ENCODE measurements around the gene PBXIP1.
A peak's percentile ranks its signal among the peaks of the same experiment; 100 is the strongest.

Gene PBXIP1

GRCh38 chr1:154972213-154972516 is 16.3 kb upstream of the PBXIP1 start:
- DNase-seq, result no peak

GRCh38 chr1:154971341-154971998 is 15.6 kb upstream of the PBXIP1 start:
- no peak for DNase-seq

DNA sequence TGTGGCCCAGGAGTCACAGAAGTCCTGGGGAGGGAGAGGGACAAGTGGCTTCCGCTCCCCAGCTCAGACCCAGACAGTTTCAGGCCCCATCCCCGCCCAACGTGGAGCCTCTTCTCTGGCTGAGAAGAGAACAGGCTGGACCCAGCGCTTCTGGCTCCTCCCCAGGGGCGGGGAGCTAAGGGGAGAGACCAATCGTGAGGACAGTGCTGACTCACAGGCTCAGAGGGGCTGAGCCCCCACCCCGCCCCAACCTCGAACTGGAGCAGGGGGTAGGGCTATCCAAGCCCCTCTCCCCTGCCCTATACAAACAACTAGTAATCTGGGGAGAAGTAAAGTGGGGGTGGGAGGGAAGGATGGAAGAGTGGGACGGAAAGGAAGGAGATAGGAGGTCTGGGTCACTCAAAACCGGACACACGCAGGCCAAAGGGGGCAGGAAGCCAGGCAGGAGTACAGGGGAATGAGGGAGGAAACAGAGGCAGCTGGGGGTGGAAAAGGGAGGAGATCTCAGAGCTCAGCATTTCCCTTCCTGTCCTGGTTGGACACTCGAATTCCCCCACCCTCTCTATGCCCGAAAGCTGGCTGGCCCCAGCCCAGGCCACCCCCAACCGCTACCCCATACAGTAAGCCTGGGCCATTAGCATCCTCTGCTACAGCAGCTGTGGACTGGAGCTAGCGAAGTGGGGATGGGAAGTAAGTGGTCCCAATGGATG is 14.9 kb upstream of the PBXIP1 start, which contains the start of gene SHC1:
SHC1 (minus strand) TSS at position 117 of the 710 bp plus-strand sequence. CDS start 221 bp downstream, outside the sequence.
- DNase-seq, result peak in 1 of 2 donors; percentile 66

- no peak for DNase-seq
Observed at GRCh38 chr1:154969860-154970452, 14.1 kb upstream of the PBXIP1 start.

DNA sequence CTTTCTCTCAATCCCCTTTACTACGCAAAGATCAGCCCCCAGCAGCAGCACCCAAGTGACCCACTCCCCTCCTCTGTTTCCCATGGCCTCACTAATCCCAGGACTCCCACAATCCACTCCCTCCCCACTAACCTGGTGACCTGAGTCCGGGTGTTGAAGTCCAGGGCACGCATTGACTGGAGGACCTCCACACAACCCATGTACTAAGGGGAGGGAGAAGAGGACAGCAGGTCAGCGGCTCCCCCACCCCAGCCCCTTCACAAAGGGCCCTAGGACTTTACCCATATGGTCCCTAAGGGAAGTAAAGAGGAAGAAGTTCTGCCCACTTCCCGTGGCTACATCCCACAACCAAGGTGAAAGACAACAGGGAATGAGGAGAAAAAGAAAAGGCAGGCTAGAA is 13.3 kb upstream of the PBXIP1 start:
- no peak for DNase-seq

- no peak for DNase-seq
Observed at GRCh38 chr1:154968731-154969130, 12.8 kb upstream of the PBXIP1 start.

GRCh38 chr1:154967331-154967950 is 11.5 kb upstream of the PBXIP1 start:
- no peak for DNase-seq

- DNase-seq, result no peak
Observed at GRCh38 chr1:154966111-154966510, 10.2 kb upstream of the PBXIP1 start.

DNA sequence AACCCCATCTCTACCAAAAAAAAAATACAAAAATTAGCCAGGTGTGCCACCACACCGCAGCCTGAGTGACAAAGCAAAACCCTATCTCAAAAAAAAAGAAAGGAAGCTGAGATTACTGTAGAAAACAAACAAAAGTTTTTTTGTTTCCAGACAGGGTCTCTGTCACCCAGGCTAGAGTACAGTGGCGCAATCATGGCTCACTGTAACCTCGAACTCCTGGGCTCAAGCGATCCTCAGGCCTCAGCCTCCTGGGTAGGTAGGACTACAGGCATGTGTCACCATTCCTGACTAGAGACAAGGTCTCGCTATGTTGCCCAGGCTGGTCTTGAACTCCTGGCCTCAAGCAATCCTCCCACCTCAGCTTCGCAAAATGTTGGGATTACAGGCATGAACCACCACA is 8.5 kb upstream of the PBXIP1 start:
- no peak for DNase-seq

- no peak for DNase-seq
Observed at GRCh38 chr1:154963643-154964042, 7.7 kb upstream of the PBXIP1 start.

DNA sequence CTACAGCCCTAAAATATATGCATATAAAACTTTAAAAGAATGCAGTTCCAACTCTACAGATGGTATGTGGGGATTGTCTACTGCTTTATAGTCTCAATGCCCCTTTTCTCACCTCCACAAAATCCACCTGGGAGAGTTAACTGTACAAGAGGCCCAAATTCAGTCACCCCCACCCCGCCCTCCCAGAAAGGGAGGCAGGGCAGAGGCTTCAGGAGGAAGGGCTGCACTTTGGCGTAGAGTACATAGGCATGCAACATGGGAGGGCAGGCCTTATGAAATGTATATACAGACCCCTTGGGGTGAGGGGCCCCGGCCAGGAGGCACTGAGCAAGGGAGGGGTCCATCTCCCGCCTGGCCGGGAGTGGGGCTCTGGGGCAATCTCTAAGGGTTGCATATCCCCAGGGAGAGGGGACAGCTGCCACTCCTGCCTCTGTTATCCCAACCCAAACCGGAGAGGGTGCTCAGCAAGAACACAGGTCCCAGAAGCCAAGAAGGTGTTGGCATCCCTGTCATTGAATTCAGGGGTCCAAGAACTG is 7.0 kb upstream of the PBXIP1 start:
- DNase-seq, result no peak

- no peak for DNase-seq
Observed at GRCh38 chr1:154962156-154962749, 6.4 kb upstream of the PBXIP1 start.

DNA sequence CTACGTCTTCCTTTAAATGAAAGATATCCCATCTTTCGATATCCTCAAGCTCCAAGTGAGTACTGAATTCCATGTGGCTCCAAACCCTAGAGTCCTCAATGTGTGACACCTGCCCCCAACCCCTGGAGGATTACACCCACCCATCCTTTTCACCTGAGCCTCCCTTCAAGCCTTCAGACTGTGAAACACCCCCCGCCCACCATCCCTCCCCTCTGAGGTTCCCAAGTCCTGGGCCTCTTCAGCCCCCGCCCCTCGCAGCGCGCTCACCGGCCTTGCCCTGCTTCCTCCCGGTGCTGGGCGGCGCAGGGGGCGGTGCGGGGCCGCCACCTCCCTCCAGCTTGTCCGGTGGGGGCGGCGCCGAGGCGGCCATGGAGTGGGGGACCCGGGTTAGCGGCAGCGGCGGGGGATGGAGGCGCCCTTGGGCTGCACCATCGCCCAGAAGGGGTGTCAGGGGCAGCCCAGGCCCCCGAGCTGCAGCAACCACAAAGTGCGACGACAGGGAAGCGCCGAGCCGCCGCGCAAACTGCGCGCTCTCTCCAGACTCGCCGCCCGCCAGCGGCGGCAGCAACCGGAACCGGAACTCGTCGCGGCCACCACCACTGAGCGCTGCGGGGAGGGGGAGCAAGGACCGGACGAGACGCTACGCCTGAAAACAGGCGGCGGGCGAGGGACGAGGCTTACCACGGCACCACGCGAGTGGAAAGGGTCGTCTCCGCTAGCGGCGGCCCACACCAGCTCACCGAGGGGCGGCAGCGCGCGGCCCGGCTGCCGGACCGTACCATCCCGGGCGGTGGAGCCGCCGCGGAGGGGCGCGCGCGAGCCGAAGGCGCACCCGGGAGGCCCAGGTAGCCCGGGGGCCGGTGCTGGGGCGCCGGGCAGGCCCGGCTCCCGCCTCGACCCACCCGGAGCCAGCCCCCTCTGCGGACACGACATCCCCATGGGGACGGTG is 5.6 kb upstream of the PBXIP1 start, which contains the start of gene PYGO2:
PYGO2 (minus strand) TSS at position 576 of the 949 bp plus-strand sequence; CDS start at position 370, 206 bp downstream.
- peak; percentile 82 to 84 for DNase-seq

- DNase-seq, result no peak
Observed at GRCh38 chr1:154960446-154961136, 4.7 kb upstream of the PBXIP1 start.

GRCh38 chr1:154959426-154959780 is 3.5 kb upstream of the PBXIP1 start:
- DNase-seq, result no peak

GRCh38 chr1:154958681-154959425 is 3.0 kb upstream of the PBXIP1 start:
- no peak for DNase-seq

- no peak for DNase-seq
Observed at GRCh38 chr1:154958036-154958435, 2.1 kb upstream of the PBXIP1 start.

- DNase-seq, result no peak
Observed at GRCh38 chr1:154957091-154957657, 1.3 kb upstream of the PBXIP1 start.

- no peak for DNase-seq
Observed at GRCh38 chr1:154956544-154956941, 644 bp upstream of the PBXIP1 start.
